H7 (cell line): ENCODE results near the gene ACOT9. TPM values are rescaled to one million over a fixed set of nuclear protein-coding genes. Genes with fewer than 3 reads are reported as not detected.
"Not testable (repeated sequence)": the region's sequence is repeated elsewhere in the genome, so short reads cannot be mapped to it uniquely, and the experiment has no call there.

Experiments
- DNase-seq: peaks from one replicate; pipeline ENCODE4 v3.0.0; 2012
- H3K27me3 ChIP-seq: 2 replicates; pipeline ENCODE4 v1.6.0; 2011; ENCODE audit warnings: mild to moderate bottlenecking, low read length; ENCODE audit not compliant: control insufficient read depth, insufficient read depth
- H3K36me3 ChIP-seq: replicated peaks from 2 replicates; pipeline ENCODE4 v1.5.1; 2011; ENCODE audit warnings: low read length; ENCODE audit not compliant: control insufficient read depth, insufficient read depth
- H3K4me3 ChIP-seq: 2 replicates; pipeline ENCODE4 v1.5.1; 2011; ENCODE audit warnings: low read depth, mild to moderate bottlenecking, control low read depth, low read length, moderate library complexity; ENCODE audit not compliant: insufficient read depth
- total RNA-seq: library from RNA; depleted of rRNA; stranded (reverse); fragments of >200 nt; shearing (Covaris generic); gene quantifications from 2 replicates; pipeline ENCODE4 v1.2.3, GENCODE V29; 2014

ACOT9 gene
- total RNA-seq, 1 experiment from 2014 or later = 48.5 TPM

GRCh38 chrX:23745786-23746185 lies 2.7 kb upstream of the ACOT9 start:
- Histone ChIP-seq H3K27me3 (no peaks in the 10 kb centered on the region), H3K4me3 (no peak overlapping the region), H3K36me3 (no peaks in the 10 kb centered on the region)
- no peak for DNase-seq

DNA sequence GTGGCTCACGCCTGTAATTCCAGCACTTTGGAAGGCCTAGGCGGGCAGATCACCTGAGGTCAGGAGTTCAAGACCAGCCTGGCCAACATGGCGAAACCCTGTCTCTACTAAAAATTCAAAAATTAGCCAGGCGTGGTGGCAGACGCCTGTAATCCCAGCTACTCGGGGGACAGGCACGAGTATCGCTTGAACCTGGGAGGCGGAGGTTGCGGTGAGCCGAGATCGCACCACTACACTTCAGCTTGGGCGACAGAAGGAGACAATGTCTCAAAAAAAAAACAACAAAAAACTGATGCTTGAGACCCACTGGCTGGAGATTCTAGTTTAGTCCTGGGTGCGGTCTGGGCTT lies 521 bp upstream of the ACOT9 start:
- H3K36me3 ChIP-seq, DNase-seq, H3K27me3 ChIP-seq: not testable (repeated sequence)
- H3K4me3 ChIP-seq = peak overlapping the region; percentile 72

DNA sequence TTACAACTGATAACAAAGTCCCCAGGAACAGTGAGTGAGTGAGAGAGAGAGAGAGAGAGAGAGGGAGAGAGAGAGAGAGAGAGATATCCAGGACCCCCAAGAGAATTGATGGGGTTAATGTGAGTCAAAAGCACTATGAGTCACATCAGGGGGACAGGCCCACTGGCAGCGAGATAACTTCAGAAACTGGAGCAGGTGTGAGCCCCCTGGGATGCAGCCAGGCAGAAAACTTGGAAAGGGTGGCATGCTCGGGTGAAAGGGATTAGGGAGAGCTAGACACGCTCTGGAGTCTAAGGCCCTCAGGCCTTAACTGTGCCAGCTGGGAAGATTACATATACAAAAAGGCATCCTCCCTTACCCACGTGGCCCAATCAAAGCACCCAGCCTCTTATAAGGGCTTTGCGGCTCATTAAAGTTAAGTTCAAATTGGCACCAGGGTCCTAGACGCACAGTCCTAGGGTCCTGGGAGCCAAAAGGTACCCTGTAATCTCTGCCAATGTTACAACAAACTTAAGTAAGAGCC lies 841 bp downstream of the ACOT9 start:
- no peaks in the 10 kb centered on the region for H3K36me3 ChIP-seq
- H3K27me3 ChIP-seq = no peaks in the 10 kb centered on the region
- peak; percentile 36 for DNase-seq
- H3K4me3 ChIP-seq = peak overlapping the region; percentile 72

DNA sequence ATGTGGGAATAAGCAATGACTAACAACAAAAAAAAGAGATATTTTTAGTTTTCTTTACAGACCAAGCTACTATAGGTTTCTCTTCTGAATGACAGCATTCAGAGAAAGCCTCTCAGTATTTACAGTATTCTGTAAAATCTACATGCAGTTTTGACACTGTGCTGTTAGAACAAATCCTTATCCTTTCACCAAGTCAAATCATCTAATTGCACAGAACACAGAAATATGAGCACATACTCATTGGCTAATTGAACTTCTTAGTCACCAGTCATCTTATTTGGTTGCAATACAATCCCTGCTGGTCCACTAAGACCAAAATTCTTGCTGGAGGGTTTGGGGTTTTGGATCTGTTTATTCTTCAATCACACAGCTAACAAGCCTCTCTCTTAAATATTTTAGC lies 5.7 kb downstream of the ACOT9 start:
- no peak for DNase-seq
- H3K27me3 ChIP-seq = no peaks in the 10 kb centered on the region
- H3K4me3 ChIP-seq = no peak overlapping the region
- no peaks in the 10 kb centered on the region for H3K36me3 ChIP-seq

DNA sequence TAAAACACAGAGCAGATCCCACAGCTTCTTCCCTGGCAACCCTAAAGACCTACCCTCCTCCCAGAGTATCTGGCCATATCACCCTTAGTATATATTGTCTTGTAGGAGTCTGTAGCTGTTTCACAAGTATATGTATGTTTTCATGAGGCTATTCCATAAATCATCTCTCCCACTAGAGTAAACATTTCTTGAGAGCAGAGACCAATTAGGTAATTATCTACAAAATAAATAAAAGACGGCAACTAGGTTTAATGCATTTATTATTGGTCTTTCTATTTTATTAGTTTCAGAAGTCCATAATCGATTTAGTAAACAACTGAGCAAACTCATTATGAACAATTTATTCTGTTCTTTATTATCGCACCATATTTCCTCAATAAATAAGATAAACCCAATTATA lies 7.0 kb downstream of the ACOT9 start:
- no peak for DNase-seq

DNA sequence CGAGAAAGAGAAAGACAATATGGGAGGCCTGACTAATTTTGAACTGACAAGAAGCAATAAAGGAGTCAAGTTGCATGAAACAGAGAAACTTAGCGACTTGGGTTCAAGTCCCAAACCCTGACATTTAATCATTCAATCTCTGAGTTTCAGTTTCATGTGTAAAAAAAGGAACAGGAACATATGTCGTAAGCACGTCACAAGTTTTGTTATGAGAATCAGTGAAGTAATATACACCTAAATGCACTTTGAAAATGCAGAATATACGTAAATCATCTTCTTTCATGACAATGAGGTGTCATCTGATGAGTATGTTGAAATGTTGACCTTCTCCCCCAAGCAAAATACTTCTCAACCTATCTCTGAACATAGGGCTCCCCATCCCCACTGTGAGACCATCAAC lies 10.4 kb downstream of the ACOT9 start:
- DNase-seq = no peak
- Histone ChIP-seq H3K36me3 (peaks cover 4% of the 10 kb centered on the region), H3K4me3 (no peak overlapping the region), H3K27me3 (no peaks in the 10 kb centered on the region)

More for the DNA sequence above, 7.0 kb downstream of the ACOT9 start:
- Histone ChIP-seq H3K36me3 (no peaks in the 10 kb centered on the region), H3K27me3 (no peaks in the 10 kb centered on the region), H3K4me3 (no peak overlapping the region)

DNA sequence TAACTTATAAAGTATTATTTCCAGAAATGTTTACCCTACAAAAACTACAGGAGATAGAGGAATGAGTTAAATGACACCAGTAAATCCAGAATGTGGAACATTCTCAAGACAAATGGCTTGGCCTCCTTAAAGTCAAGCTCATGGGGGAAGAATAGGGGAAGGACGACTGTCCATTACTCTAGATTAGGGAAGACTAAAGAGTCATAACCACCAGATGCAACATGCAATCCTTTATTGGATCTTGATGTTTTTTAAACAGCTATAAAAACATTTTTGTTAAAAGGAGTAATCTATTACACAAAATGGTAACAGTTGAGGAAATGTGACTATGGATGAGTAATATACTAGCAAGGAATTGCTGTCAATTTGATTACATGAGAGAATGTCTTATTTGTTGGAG lies 11.1 kb downstream of the ACOT9 start:
- Histone ChIP-seq H3K36me3 (peaks cover 4% of the 10 kb centered on the region), H3K27me3 (no peaks in the 10 kb centered on the region), H3K4me3 (no peak overlapping the region)
- DNase-seq = no peak

GRCh38 chrX:23729214-23729613 lies 13.9 kb downstream of the ACOT9 start:
- Histone ChIP-seq H3K4me3 (no peak overlapping the region), H3K27me3 (no peaks in the 10 kb centered on the region), H3K36me3 (peaks cover 7% of the 10 kb centered on the region)
- no peak for DNase-seq

DNA sequence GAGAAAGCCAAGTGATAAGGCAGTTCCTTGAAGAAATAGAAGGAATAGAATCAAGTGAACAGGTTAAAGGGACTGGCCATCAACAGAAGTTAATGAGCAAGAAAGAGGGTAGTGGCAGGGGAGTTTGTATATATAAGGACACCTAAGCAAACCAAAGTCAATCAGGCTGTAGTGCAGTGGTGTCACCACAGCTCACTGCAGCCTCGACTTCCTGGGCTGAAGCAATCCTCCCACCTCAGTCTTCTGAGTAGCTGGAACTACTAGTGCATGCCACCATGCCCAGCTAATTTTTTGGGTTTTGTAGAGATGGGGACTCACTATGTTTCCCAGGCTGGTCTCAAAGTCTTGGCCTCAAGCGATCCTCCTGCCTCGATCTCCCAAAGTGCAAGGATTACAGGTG lies 15.9 kb downstream of the ACOT9 start:
- H3K36me3 ChIP-seq = peaks cover 10% of the 10 kb centered on the region
- no peaks in the 10 kb centered on the region for H3K27me3 ChIP-seq
- no peak for DNase-seq
- H3K4me3 ChIP-seq = no peak overlapping the region

DNA sequence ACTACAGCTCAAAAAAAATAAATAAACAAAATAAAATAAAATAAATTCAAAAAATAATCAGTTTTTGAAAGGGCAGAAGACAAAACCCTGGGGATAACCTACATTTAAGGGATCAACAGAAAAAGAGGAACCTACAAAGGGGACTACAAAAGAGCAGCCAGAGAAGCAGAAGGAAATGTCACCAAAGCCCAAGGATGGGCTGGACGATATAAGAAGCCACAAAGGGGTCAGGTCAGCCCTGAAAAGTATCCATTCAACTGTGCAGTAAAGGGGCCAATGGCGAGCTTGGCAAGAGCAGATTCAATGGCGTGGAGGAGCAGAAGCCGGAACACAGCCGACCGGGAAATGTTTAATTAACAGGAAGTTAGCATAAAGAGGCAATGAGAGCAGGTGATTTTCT lies 16.9 kb downstream of the ACOT9 start:
- Histone ChIP-seq H3K36me3 (peaks cover 15% of the 10 kb centered on the region), H3K27me3 (no peaks in the 10 kb centered on the region), H3K4me3 (no peak overlapping the region)
- DNase-seq = no peak

- no peaks in the 10 kb centered on the region for H3K27me3 ChIP-seq
- H3K4me3 ChIP-seq = no peak overlapping the region
- H3K36me3 ChIP-seq = peaks cover 11% of the 10 kb centered on the region
- DNase-seq = no peak
Observed at GRCh38 chrX:23720117-23720677, 22.9 kb downstream of the ACOT9 start.

GRCh38 chrX:23705235-23705634 lies 37.8 kb downstream of the ACOT9 start:
- DNase-seq = no peak
- H3K27me3 ChIP-seq = no peaks in the 10 kb centered on the region

GRCh38 chrX:23704673-23705206 lies 38.3 kb downstream of the ACOT9 start:
- Histone ChIP-seq H3K27me3 (no peaks in the 10 kb centered on the region), H3K36me3 (peaks cover 10% of the 10 kb centered on the region), H3K4me3 (no peak overlapping the region)
- no peak for DNase-seq

More at GRCh38 chrX:23705235-23705634, 37.8 kb downstream of the ACOT9 start:
- Histone ChIP-seq H3K36me3 (peaks cover 10% of the 10 kb centered on the region), H3K4me3 (no peak overlapping the region)

DNA sequence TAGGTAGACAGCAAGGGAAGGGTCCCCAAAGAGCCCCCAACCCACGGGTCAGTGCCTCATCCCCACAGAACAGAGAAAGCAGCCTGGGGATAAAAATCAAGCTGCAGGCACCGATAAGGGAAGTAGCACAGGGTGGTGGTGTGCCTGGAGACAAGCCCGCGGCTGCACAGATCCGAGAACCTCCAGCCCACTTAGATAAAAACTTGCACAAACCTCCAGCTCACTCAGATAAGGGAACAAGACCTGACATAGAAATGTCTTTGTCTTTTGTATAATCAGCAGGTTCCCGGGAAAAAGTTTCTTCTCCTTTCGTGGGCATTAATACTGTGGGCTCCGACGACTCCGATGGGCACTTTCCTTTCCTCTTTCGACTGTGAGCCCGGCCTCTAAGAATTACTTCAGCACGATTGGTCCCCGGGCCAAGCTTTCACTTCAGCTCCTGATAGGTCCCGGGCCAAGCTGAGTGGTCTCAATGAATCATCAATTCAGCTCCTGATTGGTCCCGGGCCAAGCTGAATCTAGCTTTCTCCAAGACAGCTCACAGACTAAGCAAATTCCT lies 43.4 kb downstream of the ACOT9 start:
- Histone ChIP-seq H3K36me3 (peaks cover 6% of the 10 kb centered on the region), H3K27me3 (no peaks in the 10 kb centered on the region), H3K4me3 (no peak overlapping the region)
- peak; percentile 59 for DNase-seq

DNA sequence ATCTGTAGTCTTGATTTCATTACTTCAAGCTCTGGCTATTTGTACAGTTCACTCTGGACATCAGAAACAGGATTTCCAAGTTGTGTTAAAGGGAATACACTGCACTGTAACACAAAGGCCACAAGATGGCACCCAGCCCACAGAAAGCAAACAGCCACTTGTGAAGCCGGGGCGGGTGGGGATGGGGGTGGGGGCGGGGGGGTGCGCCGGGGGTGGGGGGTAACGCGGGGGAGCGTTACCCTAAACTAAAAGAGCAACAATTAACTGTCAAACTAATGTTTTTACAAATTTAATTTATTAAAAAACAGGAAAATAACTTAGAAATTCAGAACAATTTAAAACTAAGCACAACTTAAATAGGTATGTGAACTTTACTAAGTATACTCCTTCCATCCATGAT lies 48.5 kb downstream of the ACOT9 start:
- Histone ChIP-seq H3K4me3 (no peak overlapping the region), H3K27me3 (no peaks in the 10 kb centered on the region), H3K36me3 (no peaks in the 10 kb centered on the region)
- DNase-seq = peak; percentile 78
